Gastroesophageal sphincter (tissue), 3 donors: ENCODE data around the gene COG8.

Experiments
- EP300 ChIP-seq: sonication (generic); formaldehyde crosslinking; IDR thresholded peaks from one replicate; pipeline ENCODE4 v1.6.1; 2017; ENCODE audit warnings: antibody characterized with exemption, mild to moderate bottlenecking
- POLR2A ChIP-seq, 2 donors: fragments of 450-650 bp; IDR thresholded peaks; one replicate each; pipeline ENCODE4 v1.6.1; 2017; ENCODE audit warnings: antibody characterized with exemption in 2 of 2, mild to moderate bottlenecking in 2 of 2, moderate library complexity in 1 of 2
- POLR2AphosphoS5 ChIP-seq: sonication (generic); formaldehyde crosslinking; IDR thresholded peaks from one replicate; pipeline ENCODE4 v1.6.1; 2017; ENCODE audit warnings: antibody characterized with exemption
- TF ChIP-seq, protein P1 (sequence below), 4 experiments: fragments of 200-600 bp in 2 of 4; fragments of 450-650 bp in 2 of 4; sonication (generic) in 1 of 4; IDR thresholded peaks; one replicate each; pipeline ENCODE4 v1.5.1; 2017 to 2019; ENCODE audit warnings: antibody characterized with exemption in 4 of 4, mild to moderate bottlenecking in 2 of 4, moderate library complexity in 2 of 4

DNA sequence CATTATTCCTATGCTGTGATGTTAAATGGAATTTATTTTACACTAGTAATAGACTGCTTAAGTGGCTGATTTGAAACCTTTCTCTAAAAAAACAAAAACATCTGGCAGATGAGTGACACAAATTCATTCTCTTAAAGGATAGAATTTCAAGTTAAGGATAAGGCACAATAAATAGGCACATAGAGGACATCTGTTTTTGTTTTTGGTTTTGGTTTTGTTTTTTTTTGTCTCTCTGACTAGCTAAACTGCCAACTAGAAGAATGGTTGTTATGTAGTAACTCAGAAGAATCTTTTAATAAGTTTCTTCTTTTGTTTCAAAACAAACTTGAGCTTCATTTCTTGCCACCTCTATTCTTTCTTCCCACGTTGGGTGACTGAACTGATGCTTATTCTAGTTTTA lies 33.3 kb downstream of the COG8 start:
- TF ChIP-seq POLR2A (IDR thresholded peaks at IDR 0.05) (no peak), POLR2AphosphoS5 (no peak), EP300 (no peak)
- TF ChIP-seq, protein P1, sequence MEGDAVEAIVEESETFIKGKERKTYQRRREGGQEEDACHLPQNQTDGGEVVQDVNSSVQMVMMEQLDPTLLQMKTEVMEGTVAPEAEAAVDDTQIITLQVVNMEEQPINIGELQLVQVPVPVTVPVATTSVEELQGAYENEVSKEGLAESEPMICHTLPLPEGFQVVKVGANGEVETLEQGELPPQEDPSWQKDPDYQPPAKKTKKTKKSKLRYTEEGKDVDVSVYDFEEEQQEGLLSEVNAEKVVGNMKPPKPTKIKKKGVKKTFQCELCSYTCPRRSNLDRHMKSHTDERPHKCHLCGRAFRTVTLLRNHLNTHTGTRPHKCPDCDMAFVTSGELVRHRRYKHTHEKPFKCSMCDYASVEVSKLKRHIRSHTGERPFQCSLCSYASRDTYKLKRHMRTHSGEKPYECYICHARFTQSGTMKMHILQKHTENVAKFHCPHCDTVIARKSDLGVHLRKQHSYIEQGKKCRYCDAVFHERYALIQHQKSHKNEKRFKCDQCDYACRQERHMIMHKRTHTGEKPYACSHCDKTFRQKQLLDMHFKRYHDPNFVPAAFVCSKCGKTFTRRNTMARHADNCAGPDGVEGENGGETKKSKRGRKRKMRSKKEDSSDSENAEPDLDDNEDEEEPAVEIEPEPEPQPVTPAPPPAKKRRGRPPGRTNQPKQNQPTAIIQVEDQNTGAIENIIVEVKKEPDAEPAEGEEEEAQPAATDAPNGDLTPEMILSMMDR (IDR thresholded peaks at IDR 0.05): no peak
